ENCODE measurements around the gene GSK3A.

Gene GSK3A

DNA sequence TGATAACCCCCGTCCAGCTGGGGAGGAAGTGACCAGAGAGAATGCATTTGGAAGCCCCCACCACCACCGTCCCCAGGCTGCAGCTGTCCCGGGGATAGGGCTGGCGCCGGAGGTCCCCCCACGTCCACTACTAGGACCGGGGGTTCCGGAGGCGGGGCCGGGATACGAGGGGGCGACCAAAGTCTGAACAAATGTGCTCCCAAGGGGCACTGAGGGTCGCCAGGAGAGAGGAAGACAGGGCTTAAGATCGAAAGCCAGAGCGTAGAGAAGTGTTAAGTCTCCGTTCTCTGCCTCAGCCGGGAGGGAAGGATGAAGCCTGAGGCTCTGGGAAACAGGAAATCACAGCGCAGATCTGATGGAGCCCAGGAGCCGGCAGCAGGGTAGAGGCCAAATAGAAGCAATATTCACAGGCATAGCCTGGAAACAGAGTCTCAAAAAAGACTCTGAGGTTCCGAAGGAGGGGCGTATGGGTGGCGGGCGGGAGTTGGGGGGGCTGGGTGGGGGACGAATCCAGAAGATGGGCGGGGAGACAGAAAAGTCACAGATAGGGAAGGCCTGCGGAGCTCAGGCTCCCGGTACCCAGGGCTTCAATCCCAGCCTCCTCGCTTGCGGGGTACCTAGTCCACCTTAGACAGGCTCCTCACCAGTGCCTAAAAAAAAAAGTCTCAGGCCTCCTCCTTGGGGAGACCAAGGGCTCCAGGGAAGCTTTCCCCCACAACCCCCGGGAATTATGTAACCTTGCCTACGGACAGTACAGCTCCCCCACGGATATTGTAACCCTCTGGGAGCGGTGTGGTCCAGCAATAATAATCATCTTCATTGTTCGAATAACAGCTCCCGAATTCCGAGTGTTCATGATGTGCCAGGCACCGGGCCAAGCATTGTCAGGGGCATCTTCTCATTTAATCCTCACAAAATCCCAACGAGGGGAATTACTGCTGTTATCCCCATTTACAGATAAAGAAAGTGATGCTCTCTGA, 13.7 kb upstream of the GSK3A start (continued):
- TF ChIP-seq ZNF292 (tag by site-specific recombination; IDR thresholded peaks at IDR 0.05; ENCODE audit: borderline replicate concordance, low read depth) (no peak), GLI2 (tag by site-specific recombination; IDR thresholded peaks at IDR 0.05; ENCODE audit: borderline replicate concordance, low read depth) (no peak), ZNF2 (tag by site-specific recombination; IDR thresholded peaks at IDR 0.05) (no peak), ZNF626 (tag by site-specific recombination; IDR thresholded peaks at IDR 0.05) (no peak), ZNF394 (tag by site-specific recombination; IDR thresholded peaks at IDR 0.05; ENCODE audit: borderline replicate concordance) (no peak), ZNF184 (tag by site-specific recombination; IDR thresholded peaks at IDR 0.05) (no peak), ZNF791 (tag by site-specific recombination; IDR thresholded peaks at IDR 0.05) (no peak), SETDB1 (IDR thresholded peaks at IDR 0.05; ENCODE audit: insufficient read length, low read length) (no peak), ZBTB21 (tag by site-specific recombination; IDR thresholded peaks at IDR 0.05) (no peak), ZIC2 (tag by site-specific recombination; IDR thresholded peaks at IDR 0.05) (no peak), ZNF341 (tag by site-specific recombination; IDR thresholded peaks at IDR 0.05; ENCODE audit: low read depth) (peak; percentile 72), ZNF366 (tag by site-specific recombination; conservative IDR thresholded peaks at IDR 0.05) (peak; percentile 92), ZNF571 (tag by site-specific recombination; IDR thresholded peaks at IDR 0.05) (no peak), ZNF629 (tag by site-specific recombination; IDR thresholded peaks at IDR 0.05) (no peak), HOXA7 (CRISPR knock-in tag; IDR thresholded peaks at IDR 0.05; ENCODE audit: borderline replicate concordance) (no peak), ZNF529 (tag by site-specific recombination; IDR thresholded peaks at IDR 0.05; ENCODE audit: insufficient replicate concordance) (no peak), ZBTB17 (tag by site-specific recombination; IDR thresholded peaks at IDR 0.05) (peak; percentile 74), ZFP3 (tag by site-specific recombination; IDR thresholded peaks at IDR 0.05; ENCODE audit: low read depth) (no peak), ZNF473 (tag by site-specific recombination; IDR thresholded peaks at IDR 0.05) (no peak), BCL11A (tag by site-specific recombination; IDR thresholded peaks at IDR 0.05; ENCODE audit: low read depth) (peak; percentile 66), ZNF768 (tag by site-specific recombination; IDR thresholded peaks at IDR 0.05) (no peak), GFI1B (tag by site-specific recombination; IDR thresholded peaks at IDR 0.05) (no peak), EGR2 (tag by site-specific recombination; IDR thresholded peaks at IDR 0.05; ENCODE audit: low read depth) (no peak), ZNF175 (tag by site-specific recombination; IDR thresholded peaks at IDR 0.05) (no peak), KLF16 (tag by site-specific recombination; IDR thresholded peaks at IDR 0.05) (peak; percentile 28; the same call in 1 of the 2 replicates), ZNF157 (tag by site-specific recombination; IDR thresholded peaks at IDR 0.05) (no peak), ZNF777 (tag by site-specific recombination; IDR thresholded peaks at IDR 0.05; ENCODE audit: borderline replicate concordance) (no peak), ZNF121 (tag by site-specific recombination; IDR thresholded peaks at IDR 0.05) (no peak)
- TF ChIP-seq, protein P1, sequence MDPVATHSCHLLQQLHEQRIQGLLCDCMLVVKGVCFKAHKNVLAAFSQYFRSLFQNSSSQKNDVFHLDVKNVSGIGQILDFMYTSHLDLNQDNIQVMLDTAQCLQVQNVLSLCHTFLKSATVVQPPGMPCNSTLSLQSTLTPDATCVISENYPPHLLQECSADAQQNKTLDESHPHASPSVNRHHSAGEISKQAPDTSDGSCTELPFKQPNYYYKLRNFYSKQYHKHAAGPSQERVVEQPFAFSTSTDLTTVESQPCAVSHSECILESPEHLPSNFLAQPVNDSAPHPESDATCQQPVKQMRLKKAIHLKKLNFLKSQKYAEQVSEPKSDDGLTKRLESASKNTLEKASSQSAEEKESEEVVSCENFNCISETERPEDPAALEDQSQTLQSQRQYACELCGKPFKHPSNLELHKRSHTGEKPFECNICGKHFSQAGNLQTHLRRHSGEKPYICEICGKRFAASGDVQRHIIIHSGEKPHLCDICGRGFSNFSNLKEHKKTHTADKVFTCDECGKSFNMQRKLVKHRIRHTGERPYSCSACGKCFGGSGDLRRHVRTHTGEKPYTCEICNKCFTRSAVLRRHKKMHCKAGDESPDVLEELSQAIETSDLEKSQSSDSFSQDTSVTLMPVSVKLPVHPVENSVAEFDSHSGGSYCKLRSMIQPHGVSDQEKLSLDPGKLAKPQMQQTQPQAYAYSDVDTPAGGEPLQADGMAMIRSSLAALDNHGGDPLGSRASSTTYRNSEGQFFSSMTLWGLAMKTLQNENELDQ (tag by site-specific recombination; IDR thresholded peaks at IDR 0.05; ENCODE audit: low read depth) = no peak
- TF ChIP-seq, protein P2, sequence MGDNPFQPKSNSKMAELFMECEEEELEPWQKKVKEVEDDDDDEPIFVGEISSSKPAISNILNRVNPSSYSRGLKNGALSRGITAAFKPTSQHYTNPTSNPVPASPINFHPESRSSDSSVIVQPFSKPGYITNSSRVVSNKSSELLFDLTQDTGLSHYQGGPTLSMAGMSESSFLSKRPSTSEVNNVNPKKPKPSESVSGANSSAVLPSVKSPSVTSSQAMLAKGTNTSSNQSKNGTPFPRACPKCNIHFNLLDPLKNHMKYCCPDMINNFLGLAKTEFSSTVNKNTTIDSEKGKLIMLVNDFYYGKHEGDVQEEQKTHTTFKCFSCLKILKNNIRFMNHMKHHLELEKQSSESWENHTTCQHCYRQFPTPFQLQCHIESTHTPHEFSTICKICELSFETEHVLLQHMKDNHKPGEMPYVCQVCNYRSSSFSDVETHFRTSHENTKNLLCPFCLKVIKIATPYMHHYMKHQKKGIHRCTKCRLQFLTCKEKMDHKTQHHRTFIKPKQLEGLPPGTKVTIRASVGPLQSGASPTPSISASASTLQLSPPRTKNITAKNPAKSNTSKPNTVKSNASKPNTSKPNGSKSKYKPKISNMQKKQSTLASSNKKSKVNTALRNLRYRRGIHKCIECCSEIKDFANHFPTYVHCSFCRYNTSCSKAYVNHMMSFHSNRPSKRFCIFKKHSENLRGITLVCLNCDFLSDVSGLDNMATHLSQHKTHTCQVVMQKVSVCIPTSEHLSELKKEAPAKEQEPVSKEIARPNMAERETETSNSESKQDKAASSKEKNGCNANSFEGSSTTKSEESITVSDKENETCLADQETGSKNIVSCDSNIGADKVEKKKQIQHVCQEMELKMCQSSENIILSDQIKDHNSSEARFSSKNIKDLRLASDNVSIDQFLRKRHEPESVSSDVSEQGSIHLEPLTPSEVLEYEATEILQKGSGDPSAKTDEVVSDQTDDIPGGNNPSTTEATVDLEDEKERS (tag by site-specific recombination; IDR thresholded peaks at IDR 0.05) = no peak
- TF ChIP-seq, protein P3, sequence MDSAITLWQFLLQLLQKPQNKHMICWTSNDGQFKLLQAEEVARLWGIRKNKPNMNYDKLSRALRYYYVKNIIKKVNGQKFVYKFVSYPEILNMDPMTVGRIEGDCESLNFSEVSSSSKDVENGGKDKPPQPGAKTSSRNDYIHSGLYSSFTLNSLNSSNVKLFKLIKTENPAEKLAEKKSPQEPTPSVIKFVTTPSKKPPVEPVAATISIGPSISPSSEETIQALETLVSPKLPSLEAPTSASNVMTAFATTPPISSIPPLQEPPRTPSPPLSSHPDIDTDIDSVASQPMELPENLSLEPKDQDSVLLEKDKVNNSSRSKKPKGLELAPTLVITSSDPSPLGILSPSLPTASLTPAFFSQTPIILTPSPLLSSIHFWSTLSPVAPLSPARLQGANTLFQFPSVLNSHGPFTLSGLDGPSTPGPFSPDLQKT (IDR thresholded peaks at IDR 0.05; ENCODE audit: borderline replicate concordance, low read depth, low read length) = no peak
